GM12801 (cell line): ENCODE measurements around the gene TRAPPC12.

Source experiments
- CTCF ChIP-seq: IDR thresholded peaks from one replicate; pipeline ENCODE4 v1.5.1; 2011; ENCODE audit warnings: control low read depth; ENCODE audit not compliant: insufficient read length; ENCODE audit errors: extremely low read depth

The TRAPPC12 gene

GRCh38 chr2:3411103-3411502 is 31.6 kb downstream of the TRAPPC12 start:
- no peak for TF ChIP-seq CTCF

GRCh38 chr2:3413697-3414096 is 34.2 kb downstream of the TRAPPC12 start:
- TF ChIP-seq CTCF = no peak

GRCh38 chr2:3414133-3414860 is 34.8 kb downstream of the TRAPPC12 start:
- TF ChIP-seq CTCF = no peak

- no peak for TF ChIP-seq CTCF
These were observed 39.4 kb downstream of the TRAPPC12 start for GRCh38 chr2:3418766-3419404.

- no peak for TF ChIP-seq CTCF
These were observed 40.7 kb downstream of the TRAPPC12 start for GRCh38 chr2:3420076-3420768.

GRCh38 chr2:3420769-3421397 is 41.4 kb downstream of the TRAPPC12 start:
- no peak for TF ChIP-seq CTCF

GRCh38 chr2:3421580-3421979 is 42.1 kb downstream of the TRAPPC12 start:
- TF ChIP-seq CTCF = no peak
